ENCODE measurements around the gene MGMT.

The MGMT gene

DNA sequence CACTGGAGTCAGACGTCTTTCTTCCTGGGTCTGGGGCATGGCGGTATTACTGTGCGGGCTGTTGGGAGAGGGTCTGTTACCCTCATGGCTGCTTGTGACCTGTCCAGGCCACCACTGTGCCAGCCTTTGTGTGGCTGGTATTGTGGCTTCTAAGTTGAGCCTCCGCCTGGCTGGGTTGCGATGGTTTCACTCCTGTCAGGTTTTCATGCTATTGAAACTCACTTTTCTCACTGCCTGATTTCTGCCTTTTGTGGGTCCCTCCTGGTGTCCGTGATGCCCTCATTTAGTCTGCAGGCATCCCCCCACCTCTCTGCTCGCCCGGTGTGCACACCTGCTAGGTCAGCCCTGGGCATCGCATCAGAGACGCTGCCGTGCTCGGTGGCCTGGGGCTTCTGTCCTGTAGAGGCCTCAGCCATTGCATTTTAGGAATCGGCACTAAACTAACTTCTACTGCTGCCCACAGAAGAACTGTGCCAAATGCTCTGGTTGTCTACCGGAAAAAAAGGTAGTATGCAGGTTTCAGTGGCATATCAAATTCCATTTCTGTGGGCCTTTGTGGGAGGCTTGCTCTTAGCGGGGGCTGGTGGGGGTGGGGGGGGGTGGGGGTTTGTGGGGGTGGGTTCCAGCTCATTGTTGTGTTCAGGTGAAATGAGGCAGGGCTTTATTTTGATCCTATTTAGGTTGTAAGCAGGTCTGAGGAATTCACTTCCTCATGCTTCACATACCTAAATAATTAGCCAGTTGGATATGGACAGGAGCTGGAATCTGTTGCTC is 64.3 kb downstream of the MGMT start:
- Mint-ChIP-seq H3K4me1 (peaks cover 36% of the 10 kb centered on the region), H3K9me3 (no peaks in the 10 kb centered on the region), H3K36me3 (ENCODE audit: insufficient read depth) (peaks cover 2% of the 10 kb centered on the region), H3K27ac (ENCODE audit: low read depth) (no peak overlapping the region), H3K27me3 (no peaks in the 10 kb centered on the region), H3K4me3 (no peak overlapping the region)
- no peak for ATAC-seq (replicated peaks; ENCODE audit: extremely low read depth, poor library complexity, severe bottlenecking)
- DNase-seq (ENCODE audit: low spot score in 2 of 2) = no peak

DNA sequence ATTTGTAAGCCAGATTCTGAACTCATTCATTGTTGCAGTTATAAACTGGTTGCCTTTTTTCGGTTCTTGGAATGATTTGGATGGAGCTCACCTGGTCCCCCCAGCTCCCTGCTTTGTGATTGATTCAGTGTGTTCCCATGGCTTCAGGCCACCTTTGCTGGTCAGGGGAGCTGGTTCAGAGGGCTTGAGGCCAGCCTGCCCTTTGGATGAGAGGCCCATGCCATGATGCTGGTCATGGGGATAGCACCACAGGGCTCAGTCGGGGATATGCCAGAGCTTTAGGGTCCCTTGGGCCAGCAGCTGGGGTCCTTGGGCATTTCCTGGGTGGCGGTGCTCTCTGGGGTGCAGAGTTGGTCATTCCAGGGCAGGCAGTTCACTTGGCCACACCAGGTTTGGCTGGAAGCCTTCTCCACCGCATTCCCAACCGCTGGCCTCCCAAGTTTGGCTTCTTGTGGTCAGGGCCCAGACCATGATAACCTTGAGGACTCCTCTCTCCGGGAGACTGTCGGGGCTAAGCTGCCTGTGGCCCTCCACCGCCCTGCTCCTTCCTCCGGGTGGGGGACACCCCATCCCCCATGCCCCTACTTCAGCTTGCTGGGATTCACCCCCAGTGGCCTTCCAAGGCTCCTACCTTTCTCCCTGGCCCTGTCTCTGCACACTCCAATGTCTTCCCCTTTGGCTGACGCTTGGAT is 65.1 kb downstream of the MGMT start:
- H3K4me3 Mint-ChIP-seq = no peak overlapping the region
- H3K27me3 Mint-ChIP-seq = no peaks in the 10 kb centered on the region
- DNase-seq (ENCODE audit: low spot score in 2 of 2) = no peak
- ATAC-seq (replicated peaks; ENCODE audit: extremely low read depth, poor library complexity, severe bottlenecking) = no peak
- H3K27ac Mint-ChIP-seq (ENCODE audit: low read depth) = no peak overlapping the region
- peaks cover 36% of the 10 kb centered on the region for H3K4me1 Mint-ChIP-seq
- H3K36me3 Mint-ChIP-seq (ENCODE audit: insufficient read depth) = peaks cover 6% of the 10 kb centered on the region
- H3K9me3 Mint-ChIP-seq = no peaks in the 10 kb centered on the region

DNA sequence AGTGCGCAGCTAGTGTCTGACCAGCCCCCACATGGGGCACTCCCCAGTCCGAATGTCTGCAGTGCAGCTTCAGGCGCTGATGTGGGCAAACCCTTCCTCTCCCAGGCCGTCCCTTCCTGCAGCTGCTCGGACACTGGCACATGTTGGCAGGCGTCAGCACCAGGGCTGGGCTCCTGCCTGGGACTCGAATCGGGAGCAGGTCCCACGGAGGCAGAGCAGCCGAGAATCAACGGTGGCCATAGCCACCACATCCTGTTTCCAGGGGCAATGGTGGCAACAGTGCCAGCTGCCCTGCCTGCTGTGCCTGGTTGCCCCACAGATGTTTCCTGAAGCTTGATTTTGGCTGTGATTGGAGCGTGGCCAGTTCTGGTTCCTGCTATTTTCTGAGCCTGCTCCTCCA is 65.8 kb downstream of the MGMT start:
- DNase-seq (ENCODE audit: low spot score in 2 of 2) (no peak), ATAC-seq (replicated peaks; ENCODE audit: extremely low read depth, poor library complexity, severe bottlenecking) (no peak)
- Mint-ChIP-seq H3K4me3 (no peak overlapping the region), H3K27ac (ENCODE audit: low read depth) (no peak overlapping the region), H3K27me3 (no peaks in the 10 kb centered on the region), H3K4me1 (peaks cover 33% of the 10 kb centered on the region), H3K36me3 (ENCODE audit: insufficient read depth) (peaks cover 7% of the 10 kb centered on the region), H3K9me3 (no peaks in the 10 kb centered on the region)

DNA sequence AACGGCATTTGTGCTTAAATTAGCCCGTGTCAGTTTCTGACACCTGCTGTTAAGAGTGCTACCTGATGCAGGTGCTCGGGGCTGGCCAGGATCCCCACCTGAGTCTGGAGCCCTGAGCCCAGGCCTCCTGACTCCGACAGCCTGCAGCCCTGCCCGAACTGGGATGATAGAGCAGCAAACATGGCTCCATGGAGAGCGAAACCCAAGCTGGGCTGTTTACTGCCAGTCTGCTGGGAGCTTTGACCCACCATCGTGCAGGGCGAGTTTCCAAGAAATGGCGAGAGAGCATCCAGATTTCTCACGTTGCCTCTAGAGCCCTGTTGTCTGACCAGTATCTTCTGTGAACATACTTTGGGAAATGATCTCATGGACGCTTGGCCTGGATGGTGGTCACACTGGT is 66.2 kb downstream of the MGMT start:
- Mint-ChIP-seq H3K9me3 (no peaks in the 10 kb centered on the region), H3K27me3 (no peaks in the 10 kb centered on the region), H3K27ac (ENCODE audit: low read depth) (peak overlapping the region; percentile 92), H3K36me3 (ENCODE audit: insufficient read depth) (peaks cover 8% of the 10 kb centered on the region), H3K4me3 (no peak overlapping the region), H3K4me1 (peaks cover 30% of the 10 kb centered on the region)
- no peak for ATAC-seq (replicated peaks; ENCODE audit: extremely low read depth, poor library complexity, severe bottlenecking)
- DNase-seq (ENCODE audit: low spot score in 2 of 2) = no peak

DNA sequence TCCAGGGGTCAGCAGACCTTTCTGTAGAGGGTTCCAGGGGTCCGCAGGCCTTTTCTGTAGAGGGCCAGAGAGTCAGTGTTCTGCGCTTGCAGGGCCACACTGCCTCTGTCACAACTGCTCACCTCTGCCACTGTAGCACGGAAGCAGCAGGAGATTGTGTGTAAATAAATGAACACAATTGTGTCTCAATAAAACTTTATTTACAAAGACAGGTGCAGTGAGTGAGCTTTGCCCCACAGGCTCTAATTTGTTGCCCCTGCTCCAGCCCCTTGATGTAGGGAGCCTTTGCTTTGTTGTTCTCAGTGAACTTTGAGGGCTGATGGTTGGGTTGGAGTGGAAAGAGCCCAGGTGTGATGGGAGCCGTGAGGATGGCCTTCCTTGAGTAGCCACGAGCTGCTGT is 67.8 kb downstream of the MGMT start:
- Mint-ChIP-seq H3K27ac (ENCODE audit: low read depth) (no peak overlapping the region), H3K9me3 (no peaks in the 10 kb centered on the region), H3K36me3 (ENCODE audit: insufficient read depth) (peaks cover 11% of the 10 kb centered on the region), H3K27me3 (no peaks in the 10 kb centered on the region), H3K4me1 (peaks cover 25% of the 10 kb centered on the region), H3K4me3 (no peak overlapping the region)
- ATAC-seq (replicated peaks; ENCODE audit: extremely low read depth, poor library complexity, severe bottlenecking) = no peak
- no peak for DNase-seq (ENCODE audit: low spot score in 2 of 2)

DNA sequence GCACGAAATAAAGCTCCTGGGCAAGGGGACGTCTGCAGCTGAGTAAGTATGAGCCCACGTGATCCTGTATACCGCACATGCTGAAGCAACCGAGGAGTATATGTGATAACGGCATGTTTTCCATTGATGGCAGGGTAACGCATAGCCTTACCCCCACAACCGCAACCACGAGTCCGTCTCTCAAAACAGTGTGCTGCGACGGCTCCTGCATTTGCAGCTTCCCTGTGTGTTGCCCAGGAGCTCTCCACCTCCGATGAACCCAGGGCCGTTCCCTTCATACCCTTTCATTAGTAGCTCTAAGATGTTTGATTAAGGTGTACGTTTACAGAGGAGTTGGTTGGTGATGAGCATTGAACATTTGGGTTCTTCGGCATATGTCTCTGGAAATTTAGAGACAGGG is 69.3 kb downstream of the MGMT start:
- Mint-ChIP-seq H3K4me1 (peaks cover 25% of the 10 kb centered on the region), H3K27me3 (no peaks in the 10 kb centered on the region), H3K4me3 (no peak overlapping the region), H3K36me3 (ENCODE audit: insufficient read depth) (peaks cover 11% of the 10 kb centered on the region), H3K27ac (ENCODE audit: low read depth) (no peak overlapping the region), H3K9me3 (no peaks in the 10 kb centered on the region)
- no peak for DNase-seq (ENCODE audit: low spot score in 2 of 2)
- no peak for ATAC-seq (replicated peaks; ENCODE audit: extremely low read depth, poor library complexity, severe bottlenecking)

DNA sequence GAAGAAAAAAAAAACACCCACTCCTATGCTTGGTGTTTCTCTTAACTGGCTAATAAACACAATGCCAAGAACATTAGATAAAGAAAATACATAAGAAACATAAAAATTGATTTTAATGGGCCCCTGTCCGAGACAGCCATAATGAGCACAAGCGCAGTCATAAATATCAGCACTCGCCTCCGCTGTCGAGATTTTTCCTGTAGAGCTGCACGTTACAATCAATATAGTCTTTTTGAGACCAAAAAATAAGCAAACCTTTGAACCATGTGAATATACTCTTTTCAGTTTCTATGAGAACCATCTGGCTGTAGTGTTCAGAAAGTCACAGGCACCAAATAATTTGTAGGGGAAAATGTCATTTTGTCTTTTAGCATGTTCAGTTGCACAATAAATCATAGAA is 70.1 kb downstream of the MGMT start:
- H3K27ac Mint-ChIP-seq (ENCODE audit: low read depth) = no peak overlapping the region
- DNase-seq (ENCODE audit: low spot score in 2 of 2) (no peak), ATAC-seq (replicated peaks; ENCODE audit: extremely low read depth, poor library complexity, severe bottlenecking) (no peak)
- peaks cover 28% of the 10 kb centered on the region for H3K4me1 Mint-ChIP-seq
- H3K36me3 Mint-ChIP-seq (ENCODE audit: insufficient read depth) = peaks cover 11% of the 10 kb centered on the region
- no peaks in the 10 kb centered on the region for H3K27me3 Mint-ChIP-seq
- no peaks in the 10 kb centered on the region for H3K9me3 Mint-ChIP-seq
- no peak overlapping the region for H3K4me3 Mint-ChIP-seq

DNA sequence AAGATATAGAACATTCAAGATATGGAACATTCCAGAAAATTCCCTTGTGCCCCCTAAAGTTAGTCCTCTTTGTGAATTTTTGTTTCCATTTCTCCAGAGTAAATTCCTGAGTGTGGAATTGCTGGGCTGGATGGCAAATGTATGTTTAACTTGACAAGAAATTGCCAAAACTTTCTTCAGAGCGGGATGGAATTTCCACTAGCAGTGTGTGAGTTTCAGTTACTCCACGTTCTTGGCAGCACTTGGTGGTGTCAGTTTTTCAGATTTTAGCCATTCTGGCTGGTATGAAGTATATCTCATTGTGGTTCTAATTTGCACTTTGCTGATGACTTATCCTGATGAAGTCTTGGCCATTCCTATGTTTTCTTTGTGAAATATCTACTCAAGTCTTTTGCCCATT is 71.2 kb downstream of the MGMT start:
- peaks cover 11% of the 10 kb centered on the region for H3K36me3 Mint-ChIP-seq (ENCODE audit: insufficient read depth)

DNA sequence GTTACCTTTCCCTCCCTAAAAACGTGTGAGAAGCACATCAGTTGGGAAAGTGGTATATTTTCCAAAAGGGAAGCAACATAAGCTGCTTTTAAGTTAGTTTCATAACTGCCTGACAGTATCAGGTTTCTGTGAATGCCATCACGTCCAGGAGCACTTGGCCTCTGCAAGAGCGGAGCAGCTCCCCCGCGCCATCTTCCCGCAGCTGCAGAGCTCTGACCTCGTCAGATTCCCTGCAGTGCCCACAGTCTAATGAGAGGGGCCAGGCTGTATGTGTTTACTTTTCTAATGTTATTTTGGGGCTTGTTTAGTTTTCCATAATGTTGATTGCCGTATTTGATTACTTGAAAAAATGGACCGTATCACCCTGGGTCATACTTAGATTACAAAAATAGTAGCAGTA is 74.2 kb downstream of the MGMT start:
- Mint-ChIP-seq H3K4me3 (no peak overlapping the region), H3K27me3 (no peaks in the 10 kb centered on the region), H3K9me3 (no peaks in the 10 kb centered on the region), H3K36me3 (ENCODE audit: insufficient read depth) (peaks cover 9% of the 10 kb centered on the region), H3K4me1 (peaks cover 18% of the 10 kb centered on the region), H3K27ac (ENCODE audit: low read depth) (no peak overlapping the region)
- no peak for DNase-seq (ENCODE audit: low spot score in 2 of 2)
- no peak for ATAC-seq (replicated peaks; ENCODE audit: extremely low read depth, poor library complexity, severe bottlenecking)

More for the DNA sequence above, 71.2 kb downstream of the MGMT start:
- Mint-ChIP-seq H3K4me3 (no peak overlapping the region), H3K9me3 (no peaks in the 10 kb centered on the region), H3K4me1 (peaks cover 22% of the 10 kb centered on the region), H3K27me3 (no peaks in the 10 kb centered on the region), H3K27ac (ENCODE audit: low read depth) (no peak overlapping the region)
- ATAC-seq (replicated peaks; ENCODE audit: extremely low read depth, poor library complexity, severe bottlenecking) (no peak), DNase-seq (ENCODE audit: low spot score in 2 of 2) (no peak)

DNA sequence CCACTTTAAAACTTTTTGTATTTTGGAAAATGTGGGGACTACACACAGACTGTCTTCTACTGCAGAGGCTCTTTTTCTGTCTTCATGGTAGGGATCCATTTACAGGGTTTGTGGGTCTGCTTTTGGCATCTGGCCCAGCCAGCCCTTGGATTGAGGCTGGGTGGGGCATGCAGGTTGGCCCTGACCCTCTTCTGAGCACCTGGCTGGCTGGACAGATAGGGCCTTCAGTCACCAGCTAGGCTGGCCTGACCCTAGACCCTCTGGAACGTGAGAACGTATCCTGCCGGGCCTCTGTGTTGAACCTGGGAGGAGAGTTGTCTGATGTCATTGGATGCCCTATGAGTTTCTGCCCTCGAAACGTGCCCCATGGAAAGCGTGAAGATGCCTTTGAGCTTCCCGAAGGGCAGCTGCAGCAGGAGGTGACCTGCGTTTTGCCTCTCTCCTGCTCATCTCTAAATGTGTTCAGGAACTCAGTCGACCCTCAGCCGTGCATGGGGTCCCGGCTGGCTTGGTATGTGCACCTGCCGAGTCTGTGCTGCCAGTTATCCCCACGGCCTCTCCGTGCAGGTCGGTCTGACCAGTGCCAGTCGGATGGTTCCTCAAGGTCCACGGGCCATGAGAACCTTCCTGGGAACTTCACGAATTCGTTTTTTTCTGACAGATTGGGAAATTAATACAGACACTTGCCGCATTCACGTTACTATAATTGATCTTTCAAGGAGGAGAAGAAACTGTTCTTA is 74.9 kb downstream of the MGMT start:
- ATAC-seq (replicated peaks; ENCODE audit: extremely low read depth, poor library complexity, severe bottlenecking) = no peak
- Mint-ChIP-seq H3K9me3 (no peaks in the 10 kb centered on the region), H3K27ac (ENCODE audit: low read depth) (no peak overlapping the region), H3K4me3 (no peak overlapping the region), H3K27me3 (no peaks in the 10 kb centered on the region), H3K4me1 (peaks cover 18% of the 10 kb centered on the region), H3K36me3 (ENCODE audit: insufficient read depth) (peaks cover 6% of the 10 kb centered on the region)
- DNase-seq (ENCODE audit: low spot score in 2 of 2) = no peak

DNA sequence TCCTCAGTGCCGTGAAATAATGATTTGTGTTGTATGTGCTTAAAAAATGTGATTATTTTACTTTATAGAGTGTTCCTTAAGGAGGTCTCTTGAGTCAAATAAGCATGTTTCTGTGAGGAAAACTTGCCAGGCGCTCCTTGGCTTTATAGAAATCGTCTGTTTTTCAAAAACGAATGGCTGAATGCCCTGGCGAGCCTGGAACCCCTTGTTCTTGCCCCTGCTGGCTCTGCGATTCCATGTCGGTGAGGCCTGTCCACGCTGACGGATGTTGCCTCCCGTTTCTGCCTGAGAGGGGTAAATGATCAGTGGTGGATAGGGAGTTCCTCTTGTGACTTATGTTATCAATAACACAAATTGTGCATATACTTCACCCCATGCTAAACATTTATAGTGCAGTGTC is 75.5 kb downstream of the MGMT start:
- H3K27ac Mint-ChIP-seq (ENCODE audit: low read depth) = no peak overlapping the region
- peaks cover 6% of the 10 kb centered on the region for H3K36me3 Mint-ChIP-seq (ENCODE audit: insufficient read depth)
- peaks cover 18% of the 10 kb centered on the region for H3K4me1 Mint-ChIP-seq
- H3K27me3 Mint-ChIP-seq = no peaks in the 10 kb centered on the region
- ATAC-seq (replicated peaks; ENCODE audit: extremely low read depth, poor library complexity, severe bottlenecking) (no peak), DNase-seq (ENCODE audit: low spot score in 2 of 2) (no peak)
- H3K4me3 Mint-ChIP-seq = no peak overlapping the region
- no peaks in the 10 kb centered on the region for H3K9me3 Mint-ChIP-seq

DNA sequence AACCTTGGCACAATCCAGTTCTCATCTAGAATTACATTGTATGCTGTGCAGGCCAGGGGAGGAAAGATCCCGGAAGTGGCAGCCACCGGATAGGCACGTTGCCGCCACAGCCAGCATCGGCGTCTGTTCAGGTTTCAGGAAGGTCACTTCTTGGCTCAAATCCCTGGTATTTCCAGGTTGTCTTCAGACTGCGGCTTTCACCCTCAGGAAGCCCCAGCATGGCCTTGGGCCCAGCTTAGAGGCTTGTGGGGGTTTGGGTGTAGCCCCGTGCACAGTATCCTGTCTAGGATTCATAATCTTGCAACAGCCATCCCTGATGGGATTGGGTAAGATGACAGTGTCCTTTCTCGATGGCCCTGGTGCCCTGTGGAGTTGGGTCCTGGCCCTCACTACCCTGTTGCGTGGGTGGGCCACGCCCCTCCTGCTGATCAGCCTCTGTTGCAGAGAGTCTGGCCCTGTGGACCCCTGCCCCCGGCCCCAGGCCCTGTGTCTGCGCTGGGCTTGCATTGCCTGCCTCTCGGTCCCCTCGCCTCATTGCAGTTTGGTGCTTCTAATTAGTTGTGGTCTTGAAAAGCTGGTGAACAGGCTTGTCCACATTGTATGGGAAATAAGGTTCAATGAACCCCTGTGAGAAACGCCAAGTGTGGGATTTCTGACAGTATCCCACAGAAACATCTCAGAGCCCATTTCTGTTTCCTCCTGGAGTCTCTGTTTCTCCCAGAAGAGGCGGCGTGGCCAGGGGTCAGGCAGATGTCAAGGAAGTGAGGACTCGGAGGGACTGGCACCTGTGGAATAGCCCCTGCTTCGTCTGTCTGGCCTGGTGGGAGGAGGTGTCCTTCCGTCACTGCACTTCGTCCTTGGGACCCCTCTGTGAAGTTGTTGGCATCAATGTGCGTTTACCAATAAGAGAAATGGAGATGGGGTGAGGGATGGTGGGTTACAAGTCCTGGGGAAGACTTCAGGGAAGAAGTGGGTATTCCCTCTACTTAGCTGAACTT is 77.5 kb downstream of the MGMT start:
- DNase-seq (ENCODE audit: low spot score in 2 of 2) (no peak), ATAC-seq (replicated peaks; ENCODE audit: extremely low read depth, poor library complexity, severe bottlenecking) (no peak)
- Mint-ChIP-seq H3K27me3 (no peaks in the 10 kb centered on the region), H3K4me1 (peaks cover 18% of the 10 kb centered on the region), H3K36me3 (ENCODE audit: insufficient read depth) (no peaks in the 10 kb centered on the region), H3K4me3 (no peak overlapping the region), H3K27ac (ENCODE audit: low read depth) (no peak overlapping the region), H3K9me3 (no peaks in the 10 kb centered on the region)
